GM18507 (cell line): ENCODE results near the gene CCDC17.

Source experiments
- DNase-seq: peaks from one replicate; pipeline ENCODE4 v3.0.0; 2011; ENCODE audit warnings: low read depth; ENCODE audit not compliant: insufficient read length; ENCODE audit errors: extremely low spot score
- FAIRE-seq: peaks from 2 replicates; lab custom pipeline; 2011; peaks lifted over from hg19 to GRCh38; lab: Jason Lieb, UNC

CCDC17 gene

DNA sequence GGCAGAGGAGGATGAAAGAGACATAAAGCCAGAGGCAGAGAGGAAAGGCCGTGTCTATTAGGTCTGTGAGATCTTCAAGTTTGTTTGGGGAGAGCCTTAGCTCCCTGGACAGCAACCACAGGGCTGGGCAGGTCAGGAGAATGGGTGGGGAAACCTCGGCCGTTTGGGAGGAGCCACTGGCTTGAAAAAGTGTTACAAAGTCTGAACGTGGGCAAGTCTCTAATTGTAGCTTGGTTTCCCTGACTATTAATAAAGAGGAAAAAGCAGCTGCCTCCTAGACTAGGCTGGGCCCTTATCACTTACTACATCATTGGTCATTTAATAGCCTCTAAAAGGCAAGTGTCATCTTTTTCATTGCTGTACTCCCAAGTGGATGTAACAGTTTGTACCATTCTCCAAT is at the start of gene CCDC17:
TSS of gene CCDC17 (minus strand) at position 83 of the 400 bp plus-strand sequence. CDS start 145 bp downstream, outside the sequence.
- FAIRE-seq: no peak

DNA sequence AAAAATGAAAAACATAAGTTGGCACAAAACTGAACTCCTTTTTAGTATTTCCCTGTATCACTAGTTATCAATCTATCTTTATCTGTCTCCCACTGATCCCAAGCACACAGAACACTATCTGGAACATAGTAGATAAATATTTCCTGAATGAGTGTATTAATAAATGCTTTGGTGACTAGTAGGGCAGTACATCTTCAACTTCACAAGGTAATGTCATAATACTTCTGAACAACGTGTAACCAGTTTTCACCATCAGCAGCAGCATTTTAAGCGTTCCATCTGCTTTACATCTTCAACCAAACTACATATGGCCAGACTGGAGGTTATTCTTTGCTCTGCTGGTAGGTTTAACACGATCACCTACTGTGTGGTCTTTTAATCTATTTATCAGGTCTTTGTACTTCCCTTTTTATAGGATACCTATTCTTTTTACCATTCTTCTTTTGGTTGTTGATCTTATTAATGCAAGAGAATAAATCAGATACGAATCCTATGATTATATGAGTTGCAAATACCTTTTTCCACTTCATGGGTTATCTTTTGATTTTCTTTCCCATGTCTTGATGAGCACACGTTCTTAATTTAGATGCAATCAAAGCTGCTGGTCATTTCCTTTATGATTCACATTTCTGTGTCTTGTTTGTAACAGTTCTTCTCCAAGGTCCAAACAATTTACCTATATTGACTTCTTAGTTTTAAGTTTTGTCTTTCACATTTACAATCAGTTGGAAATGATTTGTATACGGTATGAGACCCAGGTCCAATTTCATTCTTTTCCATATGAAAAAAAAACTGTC is 46.2 kb upstream of the CCDC17 start:
- DNase-seq (no peak), FAIRE-seq (no peak)

More for the DNA sequence above, at the start of gene CCDC17:
- no peak for DNase-seq

DNA sequence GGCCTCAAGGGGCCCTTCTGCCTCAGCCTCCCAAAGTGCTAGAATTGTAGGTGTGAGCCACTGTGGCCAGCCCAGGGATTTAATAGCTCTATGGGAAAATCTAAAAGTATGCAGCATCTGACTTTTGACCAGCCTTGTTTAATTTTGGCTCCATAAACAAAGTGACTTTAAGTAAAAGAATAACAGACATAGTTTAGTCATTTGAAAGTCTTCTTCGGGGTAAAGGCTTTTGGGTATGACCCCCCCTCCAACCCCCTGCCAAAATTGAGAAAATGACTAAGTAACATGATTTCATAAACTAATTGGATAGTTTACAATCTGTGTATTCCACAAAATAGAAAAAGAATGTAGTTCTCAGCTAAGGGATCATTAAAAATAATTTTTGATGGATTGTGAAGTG is 45.5 kb upstream of the CCDC17 start:
- DNase-seq: no peak
- no peak for FAIRE-seq

DNA sequence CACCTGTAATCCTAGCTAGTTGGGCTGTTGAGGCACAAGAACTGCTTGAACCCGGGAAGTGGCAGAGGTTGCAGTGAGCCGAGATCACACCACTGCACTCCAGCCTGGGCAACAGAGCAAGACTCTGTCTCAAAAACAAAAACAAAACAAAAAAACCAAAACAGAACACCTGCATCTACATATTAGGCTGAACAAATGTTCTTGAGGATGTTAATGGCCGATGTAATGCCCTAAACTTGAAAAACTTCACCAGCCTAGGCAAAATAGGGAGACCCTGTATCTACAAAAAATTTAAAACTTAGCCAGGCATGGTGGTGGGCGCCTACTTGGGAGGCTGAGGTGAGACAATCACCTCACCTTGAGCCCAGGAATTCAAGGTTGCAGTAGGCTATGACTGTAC is 44.7 kb upstream of the CCDC17 start:
- no peak for DNase-seq
- no peak for FAIRE-seq

DNA sequence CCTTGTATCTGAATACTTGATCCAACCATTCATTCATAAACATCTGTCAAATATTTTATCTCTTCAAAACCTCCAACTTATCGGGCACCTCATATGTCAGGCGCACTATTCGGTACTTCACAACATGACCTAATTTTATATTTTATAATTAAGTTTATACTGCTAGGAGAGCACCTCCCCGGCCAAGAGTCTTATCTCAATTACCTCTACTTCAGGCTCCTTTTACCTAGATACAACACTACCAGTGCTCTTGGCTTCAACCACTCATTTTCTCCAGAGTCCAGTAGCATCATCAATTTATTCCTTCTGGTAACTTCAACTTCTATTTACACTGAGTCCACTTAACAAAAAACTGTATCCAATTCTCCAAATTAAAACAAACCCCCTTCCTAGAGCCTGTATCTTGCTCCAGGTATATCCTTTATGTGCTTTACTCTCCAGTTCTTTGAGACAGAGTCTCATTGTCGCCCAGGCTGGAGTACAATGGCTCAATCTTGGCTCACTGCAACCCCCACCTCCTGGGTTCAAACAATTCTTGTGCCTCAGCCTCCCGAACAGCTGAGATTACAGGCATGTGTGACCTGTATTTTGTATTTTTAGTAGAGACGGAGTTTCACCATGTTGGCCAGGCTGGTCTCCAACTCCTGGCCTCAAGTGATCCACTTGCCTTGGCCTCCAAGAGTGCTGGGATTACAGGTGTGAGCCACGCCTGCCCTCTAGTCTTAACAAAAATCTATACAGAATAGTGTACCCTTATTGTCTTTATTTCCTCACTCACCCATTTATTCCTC is 43.7 kb upstream of the CCDC17 start:
- DNase-seq (no peak), FAIRE-seq (no peak)

DNA sequence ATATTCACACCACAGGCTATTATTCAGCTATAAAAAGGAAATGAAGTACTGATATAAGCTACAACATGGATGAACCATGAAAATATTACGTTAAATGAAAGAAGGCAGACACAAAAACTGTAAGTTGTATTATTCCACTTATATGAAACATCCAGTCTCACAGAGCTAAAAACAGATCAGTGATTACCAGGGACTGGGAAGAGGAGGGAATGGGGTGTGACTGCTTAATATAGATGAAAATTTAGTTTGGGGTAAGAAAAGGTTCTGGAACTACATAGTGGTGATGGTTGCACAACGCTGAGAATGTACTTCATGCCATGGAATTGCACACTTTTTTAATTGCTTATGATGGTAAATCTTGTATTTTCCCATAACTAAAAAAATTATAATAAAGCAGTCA is 43.0 kb upstream of the CCDC17 start:
- FAIRE-seq (no peak), DNase-seq (no peak)

DNA sequence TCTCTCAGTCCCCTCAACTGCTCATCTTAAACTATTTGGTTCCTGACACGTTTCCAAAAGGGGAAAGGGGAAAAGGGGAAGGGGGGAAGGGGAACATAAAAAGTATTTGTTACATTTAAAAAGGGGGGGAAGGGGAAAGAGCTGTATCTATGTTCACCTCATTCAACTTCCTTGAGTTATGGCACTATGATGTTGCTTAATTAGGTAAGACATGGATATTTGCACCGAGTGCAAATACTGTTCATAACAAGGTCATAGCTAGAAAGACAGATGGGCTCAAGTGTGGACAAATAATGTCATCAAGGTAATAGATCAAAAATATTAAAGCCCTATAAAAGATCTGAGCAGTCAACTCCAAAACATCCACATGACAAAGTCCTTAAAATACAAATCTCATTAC is 36.5 kb upstream of the CCDC17 start:
- no peak for FAIRE-seq
- no peak for DNase-seq

DNA sequence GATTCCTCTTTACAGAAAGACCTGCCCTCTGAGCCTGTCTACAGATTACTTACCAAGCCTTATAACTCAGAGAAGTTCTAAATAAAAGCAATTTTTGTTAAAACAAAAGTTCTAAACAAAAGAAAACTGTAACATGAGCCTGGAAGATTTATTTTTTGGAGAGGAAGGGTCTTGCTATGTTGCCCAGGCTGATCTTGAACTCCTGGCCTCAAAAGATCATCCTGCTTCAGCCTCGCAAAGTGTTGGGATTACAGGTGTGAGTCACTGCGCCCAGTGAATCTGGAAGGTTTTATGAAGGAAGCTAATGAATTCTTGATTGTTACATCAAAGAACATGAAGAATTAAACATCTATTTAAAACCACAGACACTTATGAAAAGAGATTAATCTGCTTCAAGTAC is 35.4 kb upstream of the CCDC17 start:
- FAIRE-seq (no peak), DNase-seq (no peak)

DNA sequence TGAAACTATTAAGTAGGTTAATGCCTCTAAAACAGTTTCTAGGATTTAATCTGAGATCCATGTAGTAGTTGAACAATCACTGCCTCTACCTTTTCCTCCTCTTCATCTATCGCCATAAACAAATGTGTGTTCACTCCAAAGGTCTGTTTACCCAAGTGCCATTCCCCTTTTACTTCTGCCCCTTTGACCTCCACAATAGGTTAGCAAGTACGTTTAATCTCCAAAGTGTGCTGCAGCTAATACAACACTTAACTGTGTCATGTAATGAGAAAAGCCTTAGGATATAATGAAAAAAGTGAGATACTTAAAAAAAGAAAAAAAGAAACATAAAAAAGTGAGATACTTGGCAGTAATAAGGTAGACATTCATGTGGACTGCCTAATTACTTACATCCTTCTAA is 34.3 kb upstream of the CCDC17 start:
- FAIRE-seq (no peak), DNase-seq (no peak)

DNA sequence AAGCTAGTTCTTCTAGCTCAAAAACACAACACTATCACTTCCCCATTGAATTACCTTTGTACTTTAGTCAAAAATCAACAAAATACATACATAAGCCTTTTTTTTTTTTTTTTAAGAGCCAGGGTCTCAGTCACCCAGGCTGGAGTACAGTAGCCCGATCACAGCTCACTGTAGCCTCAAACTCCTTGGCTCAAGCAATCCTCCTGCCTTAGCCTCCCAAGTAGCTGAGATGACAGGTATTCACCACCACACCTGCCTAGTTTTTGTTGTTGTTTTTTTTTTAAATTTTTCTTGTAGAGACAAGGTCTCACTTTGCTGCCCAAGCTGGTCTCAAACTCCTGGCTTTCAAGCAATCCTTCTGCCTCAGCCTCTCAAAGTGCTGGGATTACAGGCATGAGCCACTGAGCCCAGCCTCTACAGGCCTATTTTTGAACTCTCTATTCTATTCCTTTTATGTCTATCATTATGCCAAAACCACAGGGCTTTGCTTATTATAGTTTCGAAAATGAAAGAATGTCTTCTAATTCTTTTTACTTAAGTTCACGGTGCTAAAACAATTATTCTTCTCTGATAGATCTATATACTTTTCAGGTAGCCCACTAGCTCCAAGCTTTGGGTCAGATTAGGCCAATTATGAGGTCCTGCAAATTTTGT is 32.8 kb upstream of the CCDC17 start:
- FAIRE-seq (no peak), DNase-seq (no peak)

DNA sequence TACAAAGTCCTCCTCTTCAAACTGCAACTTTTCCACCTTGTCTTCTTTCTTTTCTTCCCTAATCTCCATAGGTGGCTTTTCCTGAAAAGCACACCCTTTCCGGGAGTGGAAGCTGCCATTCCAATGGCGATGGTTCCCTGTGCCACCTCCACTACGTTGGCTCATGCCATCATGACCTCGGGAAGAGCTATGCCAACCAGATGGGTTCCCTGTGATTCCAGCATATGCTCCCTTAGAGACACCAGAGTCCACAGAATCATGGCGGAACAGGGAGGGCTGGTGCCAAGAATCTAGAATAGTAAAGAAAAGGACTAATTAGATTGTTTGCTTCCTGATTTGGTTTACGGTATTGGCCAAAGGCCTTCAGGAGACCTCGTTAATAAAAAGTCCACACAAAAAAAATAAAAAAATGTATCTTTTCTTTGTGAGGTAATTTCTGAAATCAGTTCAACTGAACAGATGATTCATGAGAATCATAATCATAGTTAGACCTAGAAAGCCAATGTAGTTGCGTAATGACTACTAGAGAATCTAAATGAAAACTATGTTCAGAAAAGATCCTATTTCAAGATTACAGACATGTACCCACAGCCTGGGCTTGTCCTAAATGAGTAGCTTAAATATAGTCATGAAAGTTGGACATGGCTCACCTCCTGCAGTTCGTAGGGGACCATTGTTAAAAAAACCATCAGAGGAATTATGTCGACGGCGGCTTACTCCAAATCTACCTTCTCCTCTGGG is 30.9 kb upstream of the CCDC17 start:
- DNase-seq (no peak), FAIRE-seq (no peak)

DNA sequence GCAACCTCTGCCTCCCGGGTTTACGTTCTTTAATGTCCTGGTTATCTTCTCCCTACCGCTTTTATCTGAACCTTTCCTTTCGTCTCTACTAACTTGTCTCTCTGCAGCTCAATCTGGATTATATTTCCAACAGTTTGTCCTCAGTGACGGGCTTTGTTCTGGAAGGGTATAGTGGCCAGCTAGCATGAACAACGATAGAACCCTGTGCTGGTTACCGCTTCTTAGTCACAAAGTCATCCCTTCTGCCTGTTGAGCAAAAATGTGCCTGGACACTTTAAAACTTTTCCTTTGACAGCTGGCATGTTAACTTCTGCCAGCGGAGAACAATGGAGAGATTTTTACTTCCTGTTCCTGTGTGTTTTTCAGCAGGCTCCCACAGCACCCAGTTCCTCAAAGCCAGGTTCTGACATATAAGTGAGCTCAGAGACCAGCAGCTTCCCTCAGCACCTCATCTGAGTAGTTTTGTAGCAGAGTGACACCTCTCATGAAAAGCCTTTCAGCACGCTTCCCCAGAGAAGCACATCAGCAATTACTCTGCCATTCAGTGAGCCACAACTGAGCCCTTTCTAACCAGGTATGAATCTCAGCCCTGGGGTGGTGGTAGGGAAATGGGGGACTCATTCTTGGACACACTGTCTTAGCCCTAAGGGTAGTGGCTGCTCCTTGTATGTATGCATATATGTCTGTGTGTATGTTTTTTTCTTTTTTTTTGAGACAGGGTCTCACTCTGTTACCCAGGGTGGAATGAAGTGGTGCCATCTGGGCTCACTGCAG is 23.6 kb upstream of the CCDC17 start:
- DNase-seq (no peak), FAIRE-seq (no peak)

DNA sequence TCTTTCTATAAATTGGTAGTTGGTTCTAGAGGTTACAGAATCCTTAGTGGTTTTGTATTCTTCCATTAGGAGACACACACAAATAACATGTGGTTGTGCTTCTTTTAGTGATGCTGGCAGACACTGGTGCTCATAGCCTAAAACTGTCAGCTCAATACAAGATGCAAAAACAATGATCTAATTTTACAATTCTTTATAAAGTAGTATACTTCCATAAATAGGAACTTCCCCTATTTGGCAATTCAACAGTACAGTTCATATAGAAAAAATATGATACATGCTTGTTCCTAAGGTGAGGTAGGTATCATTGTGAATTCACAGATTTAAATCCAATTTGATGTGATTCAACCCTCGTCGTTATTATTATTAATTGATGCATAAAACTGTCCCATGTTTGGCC is 20.8 kb upstream of the CCDC17 start:
- DNase-seq: no peak

DNA sequence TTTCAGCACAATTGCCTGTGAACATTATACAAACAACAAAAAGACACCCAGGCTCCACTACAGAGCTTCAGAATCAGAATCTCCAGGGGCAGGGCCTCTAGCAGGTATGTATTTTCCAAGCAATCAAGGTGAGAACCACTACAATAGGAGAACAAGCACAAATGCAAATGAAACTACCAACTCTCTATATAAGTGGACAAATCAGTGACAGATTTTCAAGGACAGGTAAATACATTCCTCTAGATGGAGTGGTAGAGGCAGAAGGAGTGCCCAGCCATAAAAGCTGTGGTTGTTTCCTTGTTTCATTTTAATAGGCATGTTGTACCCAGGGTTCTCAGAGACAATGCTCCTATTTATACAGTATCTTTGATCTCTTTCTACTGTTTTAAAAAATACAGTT is 20.1 kb upstream of the CCDC17 start:
- FAIRE-seq: no peak
- no peak for DNase-seq

More for the DNA sequence above, 20.8 kb upstream of the CCDC17 start:
- no peak for FAIRE-seq

DNA sequence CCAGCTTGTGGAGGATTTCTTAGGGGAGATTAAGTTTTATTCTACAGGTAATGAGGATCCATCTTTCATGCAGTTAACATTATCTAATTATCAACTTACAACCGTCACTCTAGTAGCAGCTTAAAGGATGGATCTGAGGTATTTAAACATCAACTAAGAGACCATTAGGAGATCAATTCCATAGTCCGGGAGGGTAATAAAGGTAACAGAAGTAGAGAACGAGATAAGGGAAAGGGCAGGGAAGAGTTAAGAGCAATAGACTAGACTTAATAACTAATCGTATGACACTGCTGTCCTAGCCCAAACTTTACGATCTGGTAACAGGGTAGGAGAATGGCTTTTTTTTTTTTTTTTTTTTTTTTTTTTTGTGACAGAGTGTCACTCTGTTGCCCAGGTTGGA is 19.5 kb upstream of the CCDC17 start:
- DNase-seq (no peak), FAIRE-seq (no peak)

DNA sequence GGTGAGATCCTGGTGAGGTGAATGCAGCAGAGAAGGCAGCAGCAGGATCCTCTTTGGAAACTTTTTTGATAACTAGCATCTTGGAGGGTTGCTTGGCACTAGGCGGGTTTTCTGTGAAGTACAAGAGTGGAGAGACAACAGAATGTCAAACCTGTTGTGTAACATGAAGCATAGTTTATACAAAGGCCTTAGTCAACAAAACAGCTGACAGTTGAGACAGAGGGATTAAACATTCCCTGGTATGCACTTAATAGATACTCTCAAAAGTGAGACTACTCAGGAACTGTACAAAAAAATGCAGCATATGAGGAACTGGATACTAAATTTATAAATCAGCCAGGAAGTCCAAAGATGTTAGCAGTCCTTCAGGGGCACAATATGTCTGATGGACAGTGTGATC is 16.4 kb upstream of the CCDC17 start:
- FAIRE-seq (no peak), DNase-seq (no peak)

DNA sequence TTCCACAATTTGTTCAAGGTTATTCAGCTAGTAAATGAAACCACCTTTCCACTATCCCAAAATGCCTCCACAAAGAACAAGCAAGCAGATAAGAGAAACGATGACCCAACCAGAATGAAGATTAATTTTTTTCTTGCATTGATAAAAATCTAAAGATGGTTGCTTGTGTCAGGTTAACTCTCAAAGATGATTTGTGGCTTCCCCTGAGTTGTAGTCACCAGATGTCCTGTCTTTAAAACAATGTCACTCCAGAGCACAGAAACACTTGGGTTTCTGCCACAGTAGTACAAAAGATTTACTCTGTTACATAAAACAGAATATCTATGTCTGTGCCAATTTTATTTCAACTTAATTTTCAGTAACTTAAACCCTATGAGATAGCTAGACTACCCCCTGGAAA is 11.4 kb upstream of the CCDC17 start:
- FAIRE-seq (no peak), DNase-seq (no peak)

DNA sequence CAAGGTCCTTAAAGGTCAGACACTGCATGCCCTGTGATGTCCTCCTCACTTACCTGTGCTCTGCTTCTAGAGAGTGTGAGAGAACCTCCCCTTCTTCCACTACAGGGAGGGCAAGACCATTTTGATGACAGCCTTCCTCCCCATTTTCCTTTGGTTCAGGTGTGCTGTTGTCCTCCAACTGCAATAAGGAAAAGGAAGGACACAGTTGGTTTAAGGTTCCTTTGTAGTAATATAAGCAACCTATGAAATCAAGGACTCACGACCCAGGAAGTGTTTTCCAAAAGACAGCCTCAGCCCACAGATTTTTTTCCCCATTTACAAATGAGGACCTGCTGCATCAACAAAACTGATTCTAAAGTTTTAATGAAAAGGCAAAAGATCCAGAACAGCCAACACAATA is 6.6 kb upstream of the CCDC17 start:
- DNase-seq (no peak), FAIRE-seq (no peak)

DNA sequence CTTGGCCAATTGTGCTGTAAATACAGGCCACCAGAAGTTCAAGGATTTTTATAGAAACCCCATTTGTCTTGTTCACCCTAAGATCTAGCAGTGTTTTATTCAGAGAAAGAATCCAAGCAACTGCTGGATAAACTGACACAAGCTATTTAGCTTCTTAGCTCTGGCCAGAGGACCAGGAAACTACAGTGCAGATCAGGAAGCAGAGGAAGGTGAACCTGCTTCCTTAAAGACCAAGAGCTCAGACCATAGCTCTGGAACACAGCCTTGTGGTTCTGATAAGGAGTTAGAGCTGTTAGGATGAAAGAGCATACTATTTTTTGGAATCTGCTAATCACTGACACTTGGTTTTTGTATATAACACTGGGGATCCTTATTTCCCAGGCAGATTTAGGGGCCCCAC is 5.2 kb upstream of the CCDC17 start:
- FAIRE-seq (no peak), DNase-seq (no peak)
